Upper lobe of left lung (tissue), 4 donors: ENCODE data around the gene NGEF.

Experiments used
- POLR2AphosphoS5 ChIP-seq, 2 donors: sonication (generic); formaldehyde crosslinking; IDR thresholded peaks; one replicate each; pipeline ENCODE4 v1.5.1; 2017; ENCODE audit warnings: antibody characterized with exemption in 2 of 2
- TF ChIP-seq, protein P1 (sequence below), 6 experiments: fragments of 450-650 bp in 4 of 6; fragments of 200-600 bp in 2 of 6; sonication (generic) in 2 of 6; IDR thresholded peaks; one replicate each; pipeline ENCODE4 v1.5.1; 2016 to 2019; ENCODE audit warnings: antibody characterized with exemption in 6 of 6

DNA sequence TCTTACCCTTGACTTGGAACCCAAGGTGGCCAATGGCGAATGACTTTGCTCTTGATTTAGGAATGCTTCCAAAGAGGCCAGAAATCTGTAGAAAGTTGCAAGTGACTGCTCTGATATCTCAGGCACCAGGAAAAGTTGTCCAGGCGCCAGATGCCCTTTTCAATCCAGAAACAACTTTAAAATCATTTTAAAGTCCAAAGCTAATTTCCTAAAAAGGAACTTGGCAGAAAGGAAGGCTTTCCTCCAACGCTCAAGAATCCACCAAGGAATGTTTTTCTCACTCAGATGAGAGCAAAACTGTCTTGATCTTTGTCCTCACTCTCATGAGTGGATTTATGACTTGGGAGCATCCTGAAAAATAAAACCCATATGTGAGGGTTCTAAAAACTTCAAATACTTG, 5.3 kb downstream of the NGEF start:
- TF ChIP-seq, protein P1, sequence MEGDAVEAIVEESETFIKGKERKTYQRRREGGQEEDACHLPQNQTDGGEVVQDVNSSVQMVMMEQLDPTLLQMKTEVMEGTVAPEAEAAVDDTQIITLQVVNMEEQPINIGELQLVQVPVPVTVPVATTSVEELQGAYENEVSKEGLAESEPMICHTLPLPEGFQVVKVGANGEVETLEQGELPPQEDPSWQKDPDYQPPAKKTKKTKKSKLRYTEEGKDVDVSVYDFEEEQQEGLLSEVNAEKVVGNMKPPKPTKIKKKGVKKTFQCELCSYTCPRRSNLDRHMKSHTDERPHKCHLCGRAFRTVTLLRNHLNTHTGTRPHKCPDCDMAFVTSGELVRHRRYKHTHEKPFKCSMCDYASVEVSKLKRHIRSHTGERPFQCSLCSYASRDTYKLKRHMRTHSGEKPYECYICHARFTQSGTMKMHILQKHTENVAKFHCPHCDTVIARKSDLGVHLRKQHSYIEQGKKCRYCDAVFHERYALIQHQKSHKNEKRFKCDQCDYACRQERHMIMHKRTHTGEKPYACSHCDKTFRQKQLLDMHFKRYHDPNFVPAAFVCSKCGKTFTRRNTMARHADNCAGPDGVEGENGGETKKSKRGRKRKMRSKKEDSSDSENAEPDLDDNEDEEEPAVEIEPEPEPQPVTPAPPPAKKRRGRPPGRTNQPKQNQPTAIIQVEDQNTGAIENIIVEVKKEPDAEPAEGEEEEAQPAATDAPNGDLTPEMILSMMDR (IDR thresholded peaks at IDR 0.05): no peak
- TF ChIP-seq POLR2AphosphoS5 (IDR thresholded peaks at IDR 0.05): no peak
